RWPE1 (cell line): ENCODE results near the gene CYP27B1.

ENCODE experiments used
- CTCF ChIA-PET: fragments of 350-600 bp; sonication (Branson Sonifier 250); formaldehyde crosslinking; extraction: SDS; loops from one replicate; lab custom pipeline; 2021; lab: Yijun Ruan, JAX
- POLR2A ChIA-PET: fragments of 400-600 bp; formaldehyde crosslinking; extraction: SDS; loops from one replicate; lab custom pipeline; 2020; ENCODE audit warnings: antibody characterized with exemption; ENCODE audit not compliant: low non-redundant PET; lab: Yijun Ruan, JAX
- DNase-seq: peaks from one replicate; pipeline ENCODE4 v3.0.0; 2012; ENCODE audit warnings: low spot score
- H3K27ac ChIP-seq: fragments of 450-650 bp; 2 replicates; pipeline ENCODE4 v1.5.1; 2017
- TF ChIP-seq, protein P1 (sequence below): fragments of 450-650 bp; conservative IDR thresholded peaks from 2 replicates; pipeline ENCODE4 v1.5.1; 2017; ENCODE audit warnings: low read depth, mild to moderate bottlenecking

The CYP27B1 gene

DNA sequence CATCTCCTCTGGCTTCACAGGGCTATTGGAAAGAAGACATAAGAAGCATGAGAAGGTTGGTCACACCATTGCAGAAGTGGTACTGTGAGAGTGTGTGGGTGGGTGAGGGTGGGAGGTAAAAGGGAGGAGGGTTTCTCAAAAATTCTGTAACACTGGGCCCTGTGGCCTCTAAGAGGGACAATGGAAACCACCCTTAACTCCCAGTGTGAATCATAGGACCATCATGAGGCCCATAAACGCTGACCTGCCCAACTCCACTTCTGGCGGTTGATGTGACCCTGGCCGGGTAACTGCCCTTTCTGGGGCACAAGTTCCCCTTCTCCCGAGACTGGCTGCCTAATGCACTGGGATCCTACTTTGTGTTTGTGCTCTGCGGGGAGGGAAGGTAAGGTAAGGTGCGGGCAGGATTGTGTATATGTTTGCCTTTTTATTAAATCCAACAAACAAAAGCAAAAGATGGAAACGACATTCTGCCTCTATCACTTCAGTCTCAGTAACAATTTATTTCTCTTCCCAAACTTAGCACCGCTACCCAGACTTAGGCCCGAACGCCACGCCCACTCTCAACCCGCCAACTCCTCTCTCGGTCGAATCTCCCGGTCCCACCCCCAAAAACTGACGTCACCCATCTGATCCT, 4.5 kb upstream of the CYP27B1 start:
- peak overlapping the region; percentile 96 for H3K27ac ChIP-seq
- POLR2A ChIA-PET: interaction anchor here (0.6 kb wide), 2 partner anchors 170 to 1523 kb away, joined by 4 to 9 read pairs; partner anchors contain the start of gene ATP23
- TF ChIP-seq, protein P1, sequence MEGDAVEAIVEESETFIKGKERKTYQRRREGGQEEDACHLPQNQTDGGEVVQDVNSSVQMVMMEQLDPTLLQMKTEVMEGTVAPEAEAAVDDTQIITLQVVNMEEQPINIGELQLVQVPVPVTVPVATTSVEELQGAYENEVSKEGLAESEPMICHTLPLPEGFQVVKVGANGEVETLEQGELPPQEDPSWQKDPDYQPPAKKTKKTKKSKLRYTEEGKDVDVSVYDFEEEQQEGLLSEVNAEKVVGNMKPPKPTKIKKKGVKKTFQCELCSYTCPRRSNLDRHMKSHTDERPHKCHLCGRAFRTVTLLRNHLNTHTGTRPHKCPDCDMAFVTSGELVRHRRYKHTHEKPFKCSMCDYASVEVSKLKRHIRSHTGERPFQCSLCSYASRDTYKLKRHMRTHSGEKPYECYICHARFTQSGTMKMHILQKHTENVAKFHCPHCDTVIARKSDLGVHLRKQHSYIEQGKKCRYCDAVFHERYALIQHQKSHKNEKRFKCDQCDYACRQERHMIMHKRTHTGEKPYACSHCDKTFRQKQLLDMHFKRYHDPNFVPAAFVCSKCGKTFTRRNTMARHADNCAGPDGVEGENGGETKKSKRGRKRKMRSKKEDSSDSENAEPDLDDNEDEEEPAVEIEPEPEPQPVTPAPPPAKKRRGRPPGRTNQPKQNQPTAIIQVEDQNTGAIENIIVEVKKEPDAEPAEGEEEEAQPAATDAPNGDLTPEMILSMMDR: no peak
- CTCF ChIA-PET: interaction anchor here (0.9 to 1.0 kb wide), 3 partner anchors 10 to 188 kb away, joined by 3 to 5 read pairs (median 3); no protein-coding TSS in a partner anchor
- DNase-seq: peak; percentile 96

DNA sequence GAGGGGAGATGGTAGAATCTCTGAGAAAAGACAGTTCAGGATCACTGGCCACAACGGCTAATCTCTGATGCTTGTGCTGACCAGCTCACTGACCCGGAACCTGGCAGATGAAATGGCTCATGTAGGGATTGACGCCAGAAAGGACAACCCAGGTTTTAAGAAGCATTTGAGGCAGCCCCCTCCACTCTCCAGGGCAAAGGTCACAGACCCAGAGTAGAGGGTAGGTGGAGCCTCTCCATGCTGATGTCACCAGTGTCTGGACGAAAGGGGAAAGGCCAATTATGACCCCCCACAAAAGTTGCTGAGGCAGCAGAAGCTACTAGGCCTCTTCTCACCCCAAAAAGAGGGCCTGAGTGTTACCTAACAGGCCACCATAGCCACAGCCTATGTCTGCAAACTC, 3.9 kb upstream of the CYP27B1 start:
- TF ChIP-seq, protein P1: no peak
- POLR2A ChIA-PET: no interaction called here
- CTCF ChIA-PET: interaction anchor here (1.0 kb wide), 1 partner anchor 14 kb away, joined by 5 read pairs; no protein-coding TSS in a partner anchor
- peak overlapping the region; percentile 96 for H3K27ac ChIP-seq
- DNase-seq: no peak

DNA sequence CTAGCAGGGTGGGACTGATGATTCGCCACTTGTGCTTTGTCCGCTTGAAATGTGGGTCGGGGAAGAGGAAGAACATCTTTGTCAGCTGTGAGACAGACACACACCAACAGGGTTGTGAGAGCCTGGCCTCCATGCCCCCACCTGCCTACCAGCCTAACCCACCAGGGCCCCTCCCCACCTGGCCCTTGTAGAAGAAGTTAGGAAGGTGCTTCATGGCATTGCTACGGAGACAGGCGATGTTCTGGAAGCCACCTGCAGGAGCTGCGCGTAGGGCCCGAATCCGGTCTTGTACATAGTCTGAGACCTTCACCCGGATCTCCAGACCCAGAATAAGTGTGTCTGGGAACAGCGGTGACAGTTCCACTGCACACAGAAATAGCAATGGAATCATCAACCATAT, 2.7 kb upstream of the CYP27B1 start:
- POLR2A ChIA-PET: no interaction called here
- no peak for DNase-seq
- TF ChIP-seq, protein P1: no peak
- H3K27ac ChIP-seq: peak overlapping the region; percentile 18
- CTCF ChIA-PET: no interaction called here

- ChIA-PET CTCF (interaction anchor here (2.3 kb wide), 1 partner anchor 15 kb away, joined by 9 read pairs; the partner anchor contains the start of gene TSFM), POLR2A (no interaction called here)
- H3K27ac ChIP-seq: peak overlapping the region; percentile 89
- no peak for DNase-seq
- TF ChIP-seq, protein P1: no peak
Measured at GRCh38 chr12:57767876-57768275, 998 bp upstream of the CYP27B1 start.

GRCh38 chr12:57767305-57767698, 424 bp upstream of the CYP27B1 start:
- no peak for DNase-seq
- TF ChIP-seq, protein P1: no peak
- CTCF ChIA-PET: interaction anchor here (0.6 to 2.3 kb wide), 3 partner anchors 9 to 761 kb away, joined by 3 to 9 read pairs (median 3); partner anchors contain the start of gene TSFM
- POLR2A ChIA-PET: no interaction called here
- H3K27ac ChIP-seq: peak overlapping the region; percentile 89

- peak overlapping the region; percentile 89 for H3K27ac ChIP-seq
- ChIA-PET POLR2A (no interaction called here), CTCF (interaction anchor here (0.6 to 2.3 kb wide), 6 partner anchors 7 to 141 kb away, joined by 3 to 9 read pairs (median 4); partner anchors contain the start of gene TSFM)
Measured at GRCh38 chr12:57765698-57766463, 997 bp downstream of the CYP27B1 start.

More at GRCh38 chr12:57765698-57766463, 997 bp downstream of the CYP27B1 start:
- no peak for DNase-seq
- TF ChIP-seq, protein P1: no peak
